Vein endothelial cell (primary cell): ENCODE measurements around the gene SPATA19. TPM values are rescaled to one million over a fixed set of nuclear protein-coding genes. Genes with fewer than 3 reads are reported as not detected.

Source experiments
- total RNA-seq: library from RNA; depleted of rRNA; stranded (reverse); fragments of >200 nt; gene quantifications from 2 replicates; pipeline ENCODE4 v1.2.3, GENCODE V29; 2012

SPATA19 gene
- not detected in 2 replicates for total RNA-seq

GRCh38 chr11:133845413-133845812, at the start of gene SPATA19:
Gene SPATA19, minus strand, starts transcription at chr11:133845513. Its CDS starts 67 bp downstream, at chr11:133845446.

Other genes with a start within 250 kb of the SPATA19 start
- gene IGSF9B, start 111.5 kb upstream of the SPATA19 start, total RNA-seq: under 0.01 and 0.29 TPM in 2 replicates
- 13.7 and 80.5 TPM in 2 replicates for gene JAM3, start 223.6 kb upstream of the SPATA19 start, total RNA-seq